ENCODE measurements around the gene SERTAD1.

SERTAD1 gene

DNA sequence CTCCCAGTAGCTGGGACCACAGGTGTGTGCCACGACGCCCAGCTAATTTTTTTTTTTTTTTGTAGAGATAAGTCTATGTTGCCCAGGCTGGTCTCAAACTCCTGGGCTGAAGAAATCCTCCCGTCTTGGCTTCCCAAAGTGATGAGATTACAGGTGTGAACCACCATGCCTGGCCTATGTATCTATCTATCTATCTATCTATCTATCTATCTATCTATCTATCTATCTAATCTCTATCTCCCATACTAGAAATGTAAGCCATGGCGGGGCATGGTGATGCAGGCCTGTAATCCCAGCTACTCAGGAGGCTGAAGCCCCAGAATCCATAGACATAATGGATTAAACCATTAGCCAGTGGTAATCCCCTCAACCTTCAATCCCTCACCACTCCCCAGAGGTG, 24.9 kb upstream of the SERTAD1 start:
- TF ChIP-seq TAF1 (IDR thresholded peaks at IDR 0.05; ENCODE audit: borderline replicate concordance, insufficient read depth, low read length) (no peak), SIN3A (IDR thresholded peaks at IDR 0.05; ENCODE audit: borderline replicate concordance, insufficient read depth, low read length) (no peak), POLR2AphosphoS5 (IDR thresholded peaks at IDR 0.05; ENCODE audit: low read depth, low read length) (no peak), FOXP2 (optimal IDR thresholded peaks at IDR 0.05; ENCODE audit: borderline replicate concordance, extremely low read depth, extremely low read length, insufficient read depth) (no peak)
- TF ChIP-seq, protein P1, sequence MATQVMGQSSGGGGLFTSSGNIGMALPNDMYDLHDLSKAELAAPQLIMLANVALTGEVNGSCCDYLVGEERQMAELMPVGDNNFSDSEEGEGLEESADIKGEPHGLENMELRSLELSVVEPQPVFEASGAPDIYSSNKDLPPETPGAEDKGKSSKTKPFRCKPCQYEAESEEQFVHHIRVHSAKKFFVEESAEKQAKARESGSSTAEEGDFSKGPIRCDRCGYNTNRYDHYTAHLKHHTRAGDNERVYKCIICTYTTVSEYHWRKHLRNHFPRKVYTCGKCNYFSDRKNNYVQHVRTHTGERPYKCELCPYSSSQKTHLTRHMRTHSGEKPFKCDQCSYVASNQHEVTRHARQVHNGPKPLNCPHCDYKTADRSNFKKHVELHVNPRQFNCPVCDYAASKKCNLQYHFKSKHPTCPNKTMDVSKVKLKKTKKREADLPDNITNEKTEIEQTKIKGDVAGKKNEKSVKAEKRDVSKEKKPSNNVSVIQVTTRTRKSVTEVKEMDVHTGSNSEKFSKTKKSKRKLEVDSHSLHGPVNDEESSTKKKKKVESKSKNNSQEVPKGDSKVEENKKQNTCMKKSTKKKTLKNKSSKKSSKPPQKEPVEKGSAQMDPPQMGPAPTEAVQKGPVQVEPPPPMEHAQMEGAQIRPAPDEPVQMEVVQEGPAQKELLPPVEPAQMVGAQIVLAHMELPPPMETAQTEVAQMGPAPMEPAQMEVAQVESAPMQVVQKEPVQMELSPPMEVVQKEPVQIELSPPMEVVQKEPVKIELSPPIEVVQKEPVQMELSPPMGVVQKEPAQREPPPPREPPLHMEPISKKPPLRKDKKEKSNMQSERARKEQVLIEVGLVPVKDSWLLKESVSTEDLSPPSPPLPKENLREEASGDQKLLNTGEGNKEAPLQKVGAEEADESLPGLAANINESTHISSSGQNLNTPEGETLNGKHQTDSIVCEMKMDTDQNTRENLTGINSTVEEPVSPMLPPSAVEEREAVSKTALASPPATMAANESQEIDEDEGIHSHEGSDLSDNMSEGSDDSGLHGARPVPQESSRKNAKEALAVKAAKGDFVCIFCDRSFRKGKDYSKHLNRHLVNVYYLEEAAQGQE (IDR thresholded peaks at IDR 0.05; ENCODE audit: insufficient read depth in 1 of 2, low read depth in 2 of 2, low read length in 2 of 2) = no peak

DNA sequence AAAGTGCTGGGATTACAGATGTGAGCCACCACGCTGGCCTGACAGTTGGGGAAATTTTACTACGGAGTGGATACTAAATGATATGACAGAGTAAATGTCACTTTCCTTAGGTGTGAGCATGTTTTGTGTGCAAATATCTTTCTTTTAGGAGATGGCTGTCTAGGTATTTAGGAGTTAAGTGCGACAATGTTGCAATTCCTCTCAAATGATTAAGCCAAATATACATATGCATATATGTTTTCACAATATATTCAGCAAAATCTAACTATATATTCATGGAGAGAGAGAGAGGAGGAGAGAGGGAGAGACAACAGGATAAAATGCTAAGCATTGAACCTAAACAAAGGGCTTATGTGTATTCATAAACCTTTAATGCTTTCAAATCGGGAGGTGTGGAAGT, 23.7 kb upstream of the SERTAD1 start:
- TF ChIP-seq SIN3A (IDR thresholded peaks at IDR 0.05; ENCODE audit: borderline replicate concordance, insufficient read depth, low read length) (no peak), POLR2AphosphoS5 (IDR thresholded peaks at IDR 0.05; ENCODE audit: low read depth, low read length) (no peak), TAF1 (IDR thresholded peaks at IDR 0.05; ENCODE audit: borderline replicate concordance, insufficient read depth, low read length) (no peak), FOXP2 (optimal IDR thresholded peaks at IDR 0.05; ENCODE audit: borderline replicate concordance, extremely low read depth, extremely low read length, insufficient read depth) (no peak)
- TF ChIP-seq, protein P1 (IDR thresholded peaks at IDR 0.05; ENCODE audit: insufficient read depth in 1 of 2, low read depth in 2 of 2, low read length in 2 of 2) = no peak

DNA sequence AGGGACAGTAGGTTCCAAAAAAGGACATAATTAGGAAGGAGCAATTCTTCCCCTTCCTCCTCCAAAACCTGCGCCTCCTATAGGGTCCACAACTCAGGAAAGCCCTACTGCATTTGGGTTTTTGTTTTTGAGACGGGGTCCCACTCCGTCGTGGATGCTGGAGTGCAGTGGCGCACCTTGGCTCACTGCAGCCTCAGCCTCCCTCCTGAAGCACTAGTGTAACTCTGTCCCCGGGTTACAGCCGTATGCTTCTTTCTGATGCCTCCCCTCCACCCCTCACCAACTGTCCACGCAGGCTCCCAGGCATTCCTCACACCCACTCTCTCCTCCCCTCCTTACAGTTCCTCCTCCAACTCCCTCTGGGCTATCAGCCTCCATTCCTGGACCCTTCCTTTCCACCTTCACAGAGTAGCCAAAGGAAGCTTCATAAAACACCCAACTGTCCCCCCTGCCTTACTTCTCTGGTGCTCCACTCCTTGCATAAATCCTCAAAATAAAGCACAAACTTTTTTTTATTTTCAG, 20.5 kb upstream of the SERTAD1 start:
- TF ChIP-seq SIN3A (IDR thresholded peaks at IDR 0.05; ENCODE audit: borderline replicate concordance, insufficient read depth, low read length) (no peak), POLR2AphosphoS5 (IDR thresholded peaks at IDR 0.05; ENCODE audit: low read depth, low read length) (no peak), FOXP2 (optimal IDR thresholded peaks at IDR 0.05; ENCODE audit: borderline replicate concordance, extremely low read depth, extremely low read length, insufficient read depth) (no peak), TAF1 (IDR thresholded peaks at IDR 0.05; ENCODE audit: borderline replicate concordance, insufficient read depth, low read length) (no peak)
- TF ChIP-seq, protein P1 (IDR thresholded peaks at IDR 0.05; ENCODE audit: insufficient read depth in 1 of 2, low read depth in 2 of 2, low read length in 2 of 2) = no peak

DNA sequence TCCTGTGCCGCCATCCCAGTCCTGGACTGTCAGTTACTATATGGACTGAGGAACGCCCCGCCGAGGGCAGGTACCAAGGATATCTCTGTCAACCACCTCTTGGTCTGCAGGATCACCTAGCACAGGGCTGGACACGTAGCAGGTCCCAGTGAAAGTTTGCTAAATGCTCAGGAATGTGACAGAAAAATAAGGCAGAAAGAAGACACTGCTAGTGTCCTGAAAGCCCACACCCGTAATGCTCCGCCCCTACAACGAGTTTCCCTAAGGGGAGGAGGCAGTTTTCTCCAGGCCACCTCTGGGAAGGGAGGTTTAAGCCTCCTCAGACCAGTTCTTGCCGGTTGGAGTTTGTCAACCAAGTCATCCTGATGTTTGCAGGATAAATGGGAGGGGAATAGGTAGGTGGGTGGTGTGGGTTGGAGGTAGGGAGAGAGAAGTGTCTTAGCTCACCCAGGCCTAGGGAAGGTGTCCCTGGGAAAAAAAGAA, 20.0 kb upstream of the SERTAD1 start:
- TF ChIP-seq FOXP2 (optimal IDR thresholded peaks at IDR 0.05; ENCODE audit: borderline replicate concordance, extremely low read depth, extremely low read length, insufficient read depth) = no peak
- no peak for TF ChIP-seq POLR2AphosphoS5 (IDR thresholded peaks at IDR 0.05; ENCODE audit: low read depth, low read length)

DNA sequence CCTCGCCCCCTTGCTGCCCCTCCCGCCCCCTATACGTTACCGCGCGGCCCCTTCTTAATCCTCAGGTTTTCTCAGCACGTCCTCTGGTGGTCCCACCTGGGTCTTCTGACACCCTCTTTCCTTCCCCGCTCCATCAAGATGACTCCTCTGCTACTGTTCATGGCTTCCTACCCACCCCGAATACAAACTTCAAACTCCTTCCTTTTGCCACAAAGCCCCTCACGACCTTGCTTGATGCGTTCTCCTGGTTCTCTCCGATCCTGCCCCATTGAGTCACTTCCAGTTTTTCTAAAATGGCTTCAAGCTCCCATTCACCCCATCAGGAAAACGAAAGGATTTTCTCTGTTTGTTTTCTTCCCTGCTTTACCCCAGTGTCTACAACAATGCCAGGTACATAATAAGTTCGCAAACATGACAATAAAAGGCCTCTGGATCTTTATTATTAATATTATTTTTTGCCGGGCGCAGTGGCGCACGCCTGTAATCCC, 19.1 kb upstream of the SERTAD1 start:
- TF ChIP-seq, protein P1 (IDR thresholded peaks at IDR 0.05; ENCODE audit: insufficient read depth in 1 of 2, low read depth in 2 of 2, low read length in 2 of 2) = no peak
- TF ChIP-seq TAF1 (IDR thresholded peaks at IDR 0.05; ENCODE audit: borderline replicate concordance, insufficient read depth, low read length) (no peak), SIN3A (IDR thresholded peaks at IDR 0.05; ENCODE audit: borderline replicate concordance, insufficient read depth, low read length) (no peak), POLR2AphosphoS5 (IDR thresholded peaks at IDR 0.05; ENCODE audit: low read depth, low read length) (0 out of 2 replicates have a peak, but pooled peaks have one; percentile 10), FOXP2 (optimal IDR thresholded peaks at IDR 0.05; ENCODE audit: borderline replicate concordance, extremely low read depth, extremely low read length, insufficient read depth) (no peak)

All from PFSK-1 (cell line).